H9 (cell line): ENCODE measurements around the gene AK5. TPM values are rescaled to one million over a fixed set of nuclear protein-coding genes. Genes with fewer than 3 reads are reported as not detected.

Source experiments
- DNase-seq: peaks from one replicate; pipeline ENCODE4 v3.0.0-alpha.2; 2017
- H2AFZ ChIP-seq: one replicate; pipeline ENCODE4 v1.6.1; 2013; ENCODE audit warnings: mild to moderate bottlenecking, low read length, control low read depth, moderate library complexity
- H2AK5ac ChIP-seq: 2 replicates; pipeline ENCODE4 v1.6.1; 2013; ENCODE audit warnings: low read length, control low read depth, mixed read lengths; ENCODE audit not compliant: insufficient read length
- H2BK120ac ChIP-seq: one replicate; pipeline ENCODE4 v1.6.1; 2013; ENCODE audit warnings: low read depth, mild to moderate bottlenecking, low read length, control low read depth, inconsistent platforms; ENCODE audit not compliant: poor library complexity, severe bottlenecking
- H2BK12ac ChIP-seq: 2 replicates; pipeline ENCODE4 v1.6.1; 2013; ENCODE audit warnings: low read length, control low read depth, mixed read lengths, low read depth; ENCODE audit not compliant: insufficient read length
- H2BK15ac ChIP-seq: 2 replicates; pipeline ENCODE4 v1.6.1; 2013; ENCODE audit warnings: low read depth, low read length, control low read depth
- H2BK20ac ChIP-seq: one replicate; pipeline ENCODE4 v1.6.1; 2013; ENCODE audit warnings: low read depth, mild to moderate bottlenecking, low read length, control low read depth, inconsistent platforms; ENCODE audit not compliant: poor library complexity, severe bottlenecking
- H2BK5ac ChIP-seq: 2 replicates; pipeline ENCODE4 v1.6.1; 2013; ENCODE audit warnings: low read length, control low read depth, mixed read lengths; ENCODE audit not compliant: insufficient read length
- H3K14ac ChIP-seq: 2 replicates; pipeline ENCODE4 v1.6.1; 2013; ENCODE audit warnings: low read length, control low read depth; ENCODE audit not compliant: insufficient read depth
- H3K18ac ChIP-seq: 2 replicates; pipeline ENCODE4 v1.6.1; 2013; ENCODE audit warnings: low read depth, mild to moderate bottlenecking, mixed read lengths, low read length, control low read depth; ENCODE audit not compliant: insufficient read length
- H3K23ac ChIP-seq: 2 replicates; pipeline ENCODE4 v1.6.1; 2013; ENCODE audit warnings: low read length, control low read depth, mixed read lengths, low read depth; ENCODE audit not compliant: insufficient read length
- H3K23me2 ChIP-seq: 2 replicates; pipeline ENCODE4 v1.6.1; 2013; ENCODE audit warnings: low read depth, mild to moderate bottlenecking, mixed read lengths, low read length, control low read depth; ENCODE audit not compliant: insufficient read length, poor library complexity, severe bottlenecking
- H3K27ac ChIP-seq: 2 replicates; pipeline ENCODE4 v1.5.1; 2013; ENCODE audit warnings: low read length, control low read depth, mixed read lengths, low read depth; ENCODE audit not compliant: insufficient read length
- H3K27me3 ChIP-seq: 2 replicates; pipeline ENCODE4 v1.6.1; 2013; ENCODE audit warnings: low read length, control low read depth, inconsistent platforms; ENCODE audit not compliant: insufficient read depth
- H3K4ac ChIP-seq: 2 replicates; pipeline ENCODE4 v1.6.1; 2013; ENCODE audit warnings: low read depth, mild to moderate bottlenecking, control low read depth, inconsistent platforms, low read length, moderate library complexity
- H3K4me1 ChIP-seq: 2 replicates; pipeline ENCODE4 v1.6.1; 2013; ENCODE audit warnings: low read length, control low read depth, inconsistent platforms; ENCODE audit not compliant: insufficient read depth
- H3K4me2 ChIP-seq: 2 replicates; pipeline ENCODE4 v1.6.1; 2013; ENCODE audit warnings: low read length, control low read depth, mixed read lengths; ENCODE audit not compliant: insufficient read length, insufficient read depth
- H3K56ac ChIP-seq: 2 replicates; pipeline ENCODE4 v1.6.1; 2013; ENCODE audit warnings: low read depth, mild to moderate bottlenecking, mixed read lengths, low read length, control low read depth; ENCODE audit not compliant: insufficient read length
- H3K79me1 ChIP-seq: 2 replicates; pipeline ENCODE4 v1.6.1; 2013; ENCODE audit warnings: low read depth, mild to moderate bottlenecking, moderate library complexity, low read length, control low read depth, inconsistent platforms; ENCODE audit not compliant: insufficient read depth, poor library complexity, severe bottlenecking
- H3K79me2 ChIP-seq: 2 replicates; pipeline ENCODE4 v1.6.1; 2013; ENCODE audit warnings: low read length, control low read depth, inconsistent platforms; ENCODE audit not compliant: insufficient read depth
- H3K9ac ChIP-seq: 2 replicates; pipeline ENCODE4 v1.6.1; 2013; ENCODE audit warnings: low read length, control low read depth, mixed read lengths; ENCODE audit not compliant: insufficient read length; ENCODE audit errors: extremely low read depth
- H3K9me3 ChIP-seq: one replicate; pipeline ENCODE4 v1.6.1; 2013; ENCODE audit warnings: low read depth, low read length, inconsistent platforms; ENCODE audit not compliant: control insufficient read depth
- H3T11ph ChIP-seq: one replicate; pipeline ENCODE4 v1.6.1; 2013; ENCODE audit warnings: mild to moderate bottlenecking, low read length, control low read depth, inconsistent platforms
- H4K20me1 ChIP-seq: one replicate; pipeline ENCODE4 v1.6.1; 2013; ENCODE audit not compliant: control insufficient read depth, insufficient read length, insufficient read depth
- H4K5ac ChIP-seq: 2 replicates; pipeline ENCODE4 v1.6.1; 2013; ENCODE audit warnings: low read depth, mild to moderate bottlenecking, mixed read lengths, low read length, control low read depth; ENCODE audit not compliant: insufficient read length
- H4K8ac ChIP-seq: replicated peaks from 2 replicates; pipeline ENCODE4 v1.6.1; 2013; ENCODE audit warnings: low read length, control low read depth, mixed read lengths, low read depth; ENCODE audit not compliant: insufficient read length
- H4K91ac ChIP-seq: 2 replicates; pipeline ENCODE4 v1.6.1; 2013; ENCODE audit warnings: low read depth, mild to moderate bottlenecking, moderate library complexity, mixed read lengths, low read length, control low read depth; ENCODE audit not compliant: insufficient read length
- H3K27ac Mint-ChIP-seq, 3 experiments: 2 replicates in 2 of 3; 3 replicates in 1 of 3; pipeline ENCODE4 v1.8.0; 2020 to 2021; ENCODE audit warnings: mixed read lengths in 3 of 3, mild to moderate bottlenecking in 1 of 3, moderate library complexity in 1 of 3
- H3K27me3 Mint-ChIP-seq: 2 replicates; pipeline ENCODE4 v1.8.0; 2021; ENCODE audit warnings: low read depth, mild to moderate bottlenecking, moderate library complexity, mixed read lengths
- H3K36me3 Mint-ChIP-seq, 3 experiments: 2 replicates in 2 of 3; 3 replicates in 1 of 3; pipeline ENCODE4 v1.8.0; 2020 to 2021; ENCODE audit warnings: low read depth in 3 of 3, mixed read lengths in 3 of 3; ENCODE audit not compliant: insufficient read depth in 1 of 3
- H3K4me1 Mint-ChIP-seq, 2 experiments: 2 replicates each; pipeline ENCODE4 v1.8.0; 2020; ENCODE audit warnings: mixed read lengths in 2 of 2
- H3K4me3 Mint-ChIP-seq, 2 experiments: 2 replicates in 1 of 2; 3 replicates in 1 of 2; pipeline ENCODE4 v1.8.0; 2020 to 2021; ENCODE audit warnings: mild to moderate bottlenecking in 2 of 2, mixed read lengths in 2 of 2, moderate library complexity in 1 of 2
- H3K9me3 Mint-ChIP-seq, 2 experiments: 2 replicates in 1 of 2; 3 replicates in 1 of 2; pipeline ENCODE4 v1.8.0; 2020; ENCODE audit warnings: mild to moderate bottlenecking in 2 of 2, mixed read lengths in 2 of 2, moderate library complexity in 1 of 2
- CTCF ChIP-seq: fragments of 200-600 bp; sonication (generic); conservative IDR thresholded peaks from 3 replicates; pipeline ENCODE4 v1.8.0; 2021; ENCODE audit warnings: antibody characterized with exemption, mild to moderate bottlenecking
- WGBS: extraction: QIAGEN DNeasy Blood & Tissue Kit; methylation state at CpG from one replicate; pipeline ENCODE4 v1.1.7; 2013; ENCODE audit warnings: missing lambda C conversion rate, low lambda C conversion rate, mixed read lengths; ENCODE audit not compliant: insufficient read length; ENCODE audit errors: extremely low coverage; 5-methylcytosine and 5-hydroxymethylcytosine counted together
- total RNA-seq: library from RNA; stranded (reverse); gene quantifications from 2 replicates; pipeline ENCODE4 v1.2.1, GENCODE V29; 2021

Gene AK5
- total RNA-seq, 1 experiment from 2014 or later, result 2.5 TPM

DNA sequence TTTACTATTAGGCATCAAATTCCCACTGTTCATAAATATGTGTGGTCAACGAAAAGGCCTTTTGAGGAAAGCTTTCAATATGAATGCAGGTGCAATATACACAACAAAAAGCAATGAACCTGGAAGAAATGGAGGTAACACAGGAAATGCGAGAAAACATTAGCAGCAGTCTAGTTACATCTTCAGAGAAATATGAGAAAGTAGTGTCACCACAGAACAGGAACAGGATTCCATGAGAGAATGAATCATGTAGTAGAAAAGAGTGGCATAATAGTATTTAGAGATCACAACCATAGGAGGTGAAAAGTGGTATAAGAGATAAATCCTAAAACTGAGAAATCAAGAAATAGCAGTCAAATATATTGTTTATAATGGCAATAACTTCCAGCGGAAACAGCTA lies 103.7 kb downstream of the AK5 start:
- no peak overlapping the region for H2AFZ ChIP-seq
- no peak overlapping the region for H2BK12ac ChIP-seq
- no peak overlapping the region for H3K9ac ChIP-seq
- no peak overlapping the region for H3K18ac ChIP-seq
- H3K79me2 ChIP-seq, result no peaks in the 10 kb centered on the region
- no peak overlapping the region for H3K4me2 ChIP-seq
- H3K27ac ChIP-seq, result no peak overlapping the region
- no peak overlapping the region for H4K91ac ChIP-seq
- H3K23me2 ChIP-seq, result no peaks in the 10 kb centered on the region
- WGBS, result no CpG with 5 or more reads among the region's 3 CpGs
- H3K9me3 Mint-ChIP-seq, result no peaks in the 10 kb centered on the region
- no peak overlapping the region for H3K14ac ChIP-seq
- H4K20me1 ChIP-seq, result no peaks in the 10 kb centered on the region
- H3K56ac ChIP-seq, result no peak overlapping the region
- H3K4ac ChIP-seq, result no peak overlapping the region
- no peak overlapping the region for H4K8ac ChIP-seq
- H3K27ac Mint-ChIP-seq, result peak overlapping the region in 1 of 3 experiments; percentile 10; a peak in 2 of 7 replicates
- no peak overlapping the region for H2BK20ac ChIP-seq
- no peaks in the 10 kb centered on the region for H3K27me3 Mint-ChIP-seq
- H2AK5ac ChIP-seq, result no peak overlapping the region
- no peak overlapping the region for H4K5ac ChIP-seq
- H3K23ac ChIP-seq, result no peak overlapping the region
- no peak overlapping the region for H3T11ph ChIP-seq
- no peaks in the 10 kb centered on the region for H3K36me3 Mint-ChIP-seq
- H2BK5ac ChIP-seq, result no peak overlapping the region
- H3K4me1 Mint-ChIP-seq, result peaks cover 11 to 15% of the 10 kb centered on the region in 2 experiments
- TF ChIP-seq CTCF, result no peak
- H3K27me3 ChIP-seq, result no peaks in the 10 kb centered on the region
- H2BK120ac ChIP-seq, result no peak overlapping the region
- no peaks in the 10 kb centered on the region for H3K79me1 ChIP-seq
- no peak overlapping the region for H3K4me3 Mint-ChIP-seq
- no peak overlapping the region for H2BK15ac ChIP-seq
- no peaks in the 10 kb centered on the region for H3K9me3 ChIP-seq
- H3K4me1 ChIP-seq, result peaks cover 3% of the 10 kb centered on the region; the same call in 1 of the 2 replicates
- no peak for DNase-seq
